Activated CD4-positive, alpha-beta T cell treated with anti-CD3 and anti-CD28 coated beads, Interleukin-2, Interleukin-6, amounts not matched to agents 100 ng/mL and 50 ng/mL, durations not matched to agents 16 hours and 8 hours (primary cell): Measurements from ENCODE around the gene YBX3.

Experiments
- DNase-seq: peaks from one replicate; pipeline ENCODE4 v3.0.0-alpha.2; 2020

YBX3 gene

DNA sequence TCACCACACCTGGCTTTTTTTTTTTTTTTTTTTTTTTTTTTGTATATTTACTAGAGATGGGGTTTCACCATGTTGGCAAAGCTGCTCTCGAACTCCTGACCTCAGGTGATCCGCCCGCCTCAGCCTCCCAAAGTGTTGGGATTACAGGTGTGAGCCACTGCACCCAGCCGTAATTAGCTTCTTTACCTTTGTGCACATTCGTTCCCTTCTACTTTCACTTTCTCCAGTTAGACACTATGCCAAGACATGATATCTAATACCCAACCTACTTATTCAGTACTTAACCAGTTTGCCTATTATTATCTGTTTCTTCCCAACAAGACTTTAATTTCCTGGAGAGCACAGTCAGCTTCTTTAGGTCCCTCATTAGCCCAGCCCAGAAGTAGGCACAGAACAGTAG, 54.6 kb downstream of the YBX3 start:
- no peak for DNase-seq

DNA sequence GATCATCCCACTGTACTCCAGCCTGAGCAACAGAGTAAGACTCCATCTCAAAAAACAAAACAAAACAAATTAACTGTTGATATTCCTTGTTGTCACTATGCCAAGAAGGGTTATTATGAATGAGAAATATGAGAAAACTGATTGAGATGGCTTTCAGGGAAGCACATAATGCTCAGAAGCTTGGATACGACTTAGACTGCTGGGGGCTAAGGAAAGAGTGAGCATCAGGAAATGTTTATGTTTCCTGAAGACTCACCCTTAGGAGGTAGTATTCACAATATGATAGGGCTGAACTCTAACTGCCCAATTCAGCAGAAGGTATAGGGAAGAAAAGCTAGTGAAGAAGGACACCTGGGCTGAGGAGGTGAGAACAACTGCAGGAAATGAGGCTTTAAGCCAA, 55.5 kb downstream of the YBX3 start:
- no peak for DNase-seq

DNA sequence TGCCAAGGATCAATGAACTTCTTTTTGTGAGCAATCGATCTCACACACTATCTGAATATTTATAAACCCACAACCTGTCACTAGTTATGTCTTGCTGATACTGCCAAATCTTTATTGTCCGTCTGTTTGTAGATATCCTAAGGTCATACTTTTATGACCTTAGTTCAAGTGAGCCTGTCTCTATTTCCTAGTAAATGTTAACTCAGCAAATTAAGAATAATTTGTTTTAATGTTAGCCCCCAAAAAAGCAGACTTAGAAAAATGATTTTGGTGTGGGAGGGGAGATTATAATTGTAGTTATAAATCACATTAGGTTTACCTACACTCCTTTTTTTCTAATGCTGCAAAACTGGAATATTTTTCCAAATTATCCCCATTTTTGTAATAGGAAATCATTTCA, 58.6 kb downstream of the YBX3 start:
- no peak for DNase-seq

DNA sequence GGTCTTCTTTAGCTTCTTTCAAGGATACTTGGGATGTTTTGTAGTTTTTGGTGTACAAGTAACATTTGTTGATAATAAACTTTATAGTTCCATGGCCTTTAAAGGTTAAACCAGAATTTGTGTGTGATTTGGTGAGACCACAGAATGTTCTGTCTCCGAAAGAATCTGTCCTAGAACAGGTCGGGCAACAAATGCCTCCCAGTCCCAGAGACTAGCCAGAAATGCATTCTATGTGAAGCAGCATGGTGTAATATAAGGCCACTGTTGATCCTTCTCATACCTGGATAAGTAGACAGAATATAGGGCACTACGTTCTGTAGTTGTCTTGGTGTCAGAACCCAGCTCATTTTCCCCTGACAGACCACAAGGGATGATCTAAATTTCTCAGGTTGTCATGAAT, 59.3 kb downstream of the YBX3 start:
- no peak for DNase-seq

DNA sequence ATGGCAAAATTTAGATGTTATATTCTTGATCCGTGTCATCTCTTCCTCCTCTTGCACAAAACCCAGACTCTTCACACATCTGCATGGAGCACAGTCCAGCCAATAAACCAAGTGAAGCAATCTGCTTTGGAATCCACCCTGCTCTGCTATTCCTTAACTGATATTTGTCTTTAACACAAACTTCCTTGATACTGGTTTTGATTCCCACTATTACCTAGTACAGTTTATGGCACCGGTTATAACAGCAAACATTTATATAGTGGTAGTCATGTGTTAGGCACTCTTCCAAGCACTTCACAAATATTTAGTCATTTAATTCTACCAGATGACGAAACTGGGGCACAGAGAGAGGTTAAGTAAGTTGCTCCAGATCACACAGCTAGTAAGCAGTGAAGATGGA, 61.8 kb downstream of the YBX3 start:
- no peak for DNase-seq

DNA sequence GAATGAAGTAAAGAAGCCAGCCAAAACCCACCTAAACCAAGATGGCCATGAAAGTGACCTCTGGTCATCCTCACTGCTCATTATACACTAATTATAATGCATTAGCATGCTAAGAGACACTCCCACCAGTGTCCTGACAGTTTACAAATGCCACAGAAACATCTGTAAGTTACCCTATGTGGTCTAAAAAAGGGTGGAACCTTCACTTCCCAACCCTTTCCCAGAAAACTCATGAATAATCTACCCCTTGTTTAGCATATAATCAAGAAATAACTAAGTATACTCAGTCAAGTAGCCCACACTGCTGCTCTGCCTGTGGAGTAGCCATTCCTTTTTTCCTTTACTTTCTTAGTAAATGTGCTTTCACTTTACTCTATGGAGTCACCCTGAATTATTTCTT, 69.1 kb downstream of the YBX3 start:
- no peak for DNase-seq

DNA sequence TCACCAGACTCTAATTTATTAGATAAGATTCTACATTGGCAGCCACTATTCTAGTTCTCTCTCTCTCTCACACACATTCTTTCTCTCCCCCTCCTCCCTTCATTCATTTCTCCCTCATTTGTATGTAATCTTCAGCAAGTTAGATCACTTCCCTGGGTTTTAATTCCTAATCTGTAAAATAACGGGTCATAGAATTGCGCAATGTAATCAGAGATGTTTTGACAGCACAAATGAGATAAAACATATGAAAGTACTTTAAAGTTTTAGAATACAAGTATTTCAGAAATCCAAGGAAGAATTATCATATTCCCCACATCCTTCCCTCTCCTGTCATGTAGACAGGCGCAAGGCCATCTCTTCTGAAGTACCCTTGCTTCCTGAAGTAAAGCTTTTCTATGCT, 70.9 kb downstream of the YBX3 start:
- DNase-seq: no peak
